GM10248 (cell line): ENCODE results near the gene PFKM.

ENCODE experiments used
- CTCF ChIA-PET: fragments of 300-600 bp; sonication (Branson Sonifier 250); formaldehyde crosslinking; extraction: SDS; loops from one replicate; lab custom pipeline; 2021; ENCODE audit warnings: antibody characterized with exemption; lab: Yijun Ruan, JAX
- POLR2A ChIA-PET: fragments of 350-650 bp; sonication (Branson Sonifier 250); formaldehyde crosslinking; extraction: SDS; loops from one replicate; lab custom pipeline; 2020; ENCODE audit warnings: antibody characterized with exemption; lab: Yijun Ruan, JAX
- DNase-seq: peaks from one replicate; pipeline ENCODE4 v3.0.0; 2012; ENCODE audit errors: extremely low spot score
- CTCF ChIP-seq: IDR thresholded peaks from 2 replicates; pipeline ENCODE4 v1.5.1; 2012; ENCODE audit warnings: mild to moderate bottlenecking, low read depth; ENCODE audit errors: extremely low read depth, missing control alignments, control extremely low read depth

PFKM gene

GRCh38 chr12:48075832-48076231 is 43.3 kb upstream of the PFKM start:
- ChIA-PET POLR2A (no interaction called here), CTCF (no interaction called here)
- TF ChIP-seq CTCF: no peak
- no peak for DNase-seq

- CTCF ChIA-PET: interaction anchor here (1.1 kb wide), 2 partner anchors 10 to 11 kb away, joined by 3 to 4 read pairs; no protein-coding TSS in a partner anchor
- no peak for DNase-seq
- POLR2A ChIA-PET: interaction anchor here (0.9 kb wide), 1 partner anchor 22 kb away, joined by 3 read pairs; no protein-coding TSS in a partner anchor
- no peak for TF ChIP-seq CTCF
These were observed 42.1 kb upstream of the PFKM start for GRCh38 chr12:48077111-48077510.

- no peak for TF ChIP-seq CTCF
- no peak for DNase-seq
- ChIA-PET CTCF (interaction anchor here (1.2 kb wide), 1 partner anchor 12 kb away, joined by 3 read pairs; no protein-coding TSS in a partner anchor), POLR2A (no interaction called here)
These were observed 40.3 kb upstream of the PFKM start for GRCh38 chr12:48078901-48079300.

GRCh38 chr12:48080285-48080684 is 38.9 kb upstream of the PFKM start:
- no peak for TF ChIP-seq CTCF
- ChIA-PET CTCF (no interaction called here), POLR2A (no interaction called here)
- DNase-seq: no peak

- POLR2A ChIA-PET: no interaction called here
- DNase-seq: no peak
- TF ChIP-seq CTCF: no peak
- CTCF ChIA-PET: interaction anchor here (1.2 kb wide), 2 partner anchors 11 to 76 kb away, joined by 3 read pairs; partner anchors contain the start of gene ASB8
These were observed 38.3 kb upstream of the PFKM start for GRCh38 chr12:48080821-48081220.

GRCh38 chr12:48084066-48084465 is 35.1 kb upstream of the PFKM start:
- ChIA-PET POLR2A (no interaction called here), CTCF (interaction anchor here (0.8 to 1.5 kb wide), 4 partner anchors 19 to 106 kb away, joined by 3 read pairs; partner anchors contain the start of gene ASB8)
- DNase-seq: no peak
- TF ChIP-seq CTCF: no peak
